Thyroid gland (tissue), 4 donors: Measurements from ENCODE around the gene COL18A1.

Experiments used
- CTCF ChIP-seq, 6 experiments: fragments of 200-600 bp in 3 of 6; fragments of 450-650 bp in 3 of 6; sonication (generic) in 3 of 6; IDR thresholded peaks; one replicate each; pipeline ENCODE4 v1.5.1; 2016 to 2019; ENCODE audit warnings: antibody characterized with exemption in 6 of 6, mild to moderate bottlenecking in 2 of 6, inconsistent platforms in 1 of 6, moderate library complexity in 1 of 6
- POLR2A ChIP-seq, 2 donors: fragments of 450-650 bp; IDR thresholded peaks; one replicate each; pipeline ENCODE4 v1.6.1; 2017; ENCODE audit warnings: antibody characterized with exemption in 2 of 2, mild to moderate bottlenecking in 2 of 2, moderate library complexity in 1 of 2

- TF ChIP-seq CTCF (IDR thresholded peaks at IDR 0.05), result no peak
- TF ChIP-seq POLR2A (IDR thresholded peaks at IDR 0.05), result no peak
Measured at GRCh38 chr21:45489722-45489982, 84.7 kb downstream of the COL18A1 start.
